GM03348 (cell line): ENCODE results near the gene LAMC3.
"Not testable (repeated sequence)": the region's sequence is repeated elsewhere in the genome, so short reads cannot be mapped to it uniquely, and the experiment has no call there.

Experiments used
- DNase-seq: peaks from one replicate; pipeline ENCODE4 v3.0.0; 2012; ENCODE audit warnings: low spot score

LAMC3 gene

DNA sequence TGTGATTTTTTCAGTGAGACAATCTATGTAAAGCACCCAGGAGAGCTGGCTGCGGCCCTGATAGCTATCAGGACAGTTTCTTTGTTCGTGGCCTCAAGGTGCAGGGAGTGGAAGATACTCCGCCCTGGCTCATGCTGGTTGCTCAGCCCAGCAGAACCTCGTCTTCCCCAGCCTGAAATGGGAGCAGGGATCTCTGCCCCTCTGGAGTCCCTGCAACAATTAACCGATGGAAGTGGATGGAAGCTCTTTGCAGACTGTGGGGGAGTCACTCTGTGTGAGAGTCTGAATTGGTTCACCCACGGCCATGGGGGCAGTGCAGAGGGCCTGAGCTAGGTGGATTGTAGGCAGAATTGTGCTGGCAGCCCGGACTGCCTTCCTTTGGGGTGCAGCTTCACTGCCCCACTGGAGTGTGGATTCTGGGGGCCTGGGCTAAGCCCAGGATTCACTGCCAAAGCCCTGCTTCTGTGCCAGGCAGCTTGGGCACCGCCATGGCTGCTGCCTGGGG is 90.2 kb downstream of the LAMC3 start:
- no peak for DNase-seq

DNA sequence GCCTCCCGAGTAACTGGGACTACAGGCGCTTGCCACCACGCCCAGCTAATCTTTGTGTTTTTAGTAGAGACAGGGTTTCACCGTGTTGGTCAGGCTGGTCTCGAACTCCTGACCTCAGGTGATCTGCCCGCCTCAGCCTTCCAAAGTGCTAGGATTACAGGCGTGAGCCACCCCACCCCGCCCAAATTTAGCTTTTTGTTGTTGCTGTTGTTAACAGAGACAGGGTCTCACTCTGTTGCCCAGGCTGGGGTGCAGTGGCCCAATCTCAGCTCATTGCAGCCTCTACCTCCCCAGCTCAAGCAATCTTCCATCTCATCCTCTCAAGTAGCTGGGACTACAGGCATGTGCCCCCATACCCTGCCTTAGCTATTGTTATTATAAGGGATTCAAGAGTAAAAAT is 90.9 kb downstream of the LAMC3 start:
- not testable (repeated sequence) for DNase-seq

DNA sequence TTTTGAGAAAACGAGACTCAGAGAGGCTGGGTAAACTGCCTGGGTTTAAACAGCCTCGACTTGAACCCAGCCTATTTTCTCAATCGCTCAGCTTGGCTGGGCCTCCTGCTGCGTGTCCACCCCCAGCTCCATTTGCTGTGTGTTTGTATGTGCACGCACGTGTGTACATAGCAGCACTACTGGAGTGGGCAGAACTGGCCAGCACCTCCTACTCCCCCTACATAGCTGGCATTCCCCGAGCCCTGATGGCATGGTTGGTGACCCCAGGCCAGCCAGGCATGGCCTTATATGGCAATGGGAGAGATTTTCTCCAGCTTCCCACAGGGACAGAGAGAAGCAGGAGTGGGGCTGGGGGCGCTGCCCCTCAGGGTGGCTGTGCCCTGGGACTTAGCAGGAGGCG is 91.5 kb downstream of the LAMC3 start:
- DNase-seq = no peak

DNA sequence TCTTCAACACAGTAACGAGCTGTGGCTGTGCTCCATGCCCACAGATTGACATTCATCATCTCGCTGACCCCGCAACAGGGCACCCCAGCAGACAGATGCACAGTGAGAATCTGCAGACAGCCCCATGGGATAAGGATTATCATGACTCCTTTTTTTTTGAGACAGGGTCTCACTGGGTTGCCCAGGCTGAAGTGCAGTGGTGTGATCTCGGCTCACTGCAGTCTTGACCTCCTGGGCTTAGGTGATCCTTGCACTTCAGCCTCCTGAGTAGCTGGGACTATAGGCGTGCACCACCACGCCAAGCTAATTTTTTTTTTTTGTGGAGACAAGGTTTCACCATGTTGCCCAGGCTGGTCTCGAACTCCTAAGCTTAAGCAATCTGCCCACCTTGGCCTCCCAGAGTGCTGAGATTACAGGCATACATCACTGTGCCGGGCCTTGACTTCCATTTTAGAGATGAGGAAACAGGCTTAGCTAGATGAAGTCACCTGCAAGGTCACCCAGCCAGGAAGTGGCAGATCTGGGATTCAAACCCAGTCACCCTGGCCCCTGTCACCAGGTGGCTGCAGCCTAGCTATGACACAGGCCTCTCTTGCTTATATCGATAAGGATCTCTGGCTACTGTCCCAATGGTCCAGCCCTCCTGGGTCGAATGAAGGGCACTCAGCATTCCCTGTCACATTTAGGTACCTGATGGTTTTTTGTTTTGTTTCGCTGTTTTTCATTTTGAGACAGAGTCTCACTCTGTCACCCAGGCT is 92.4 kb downstream of the LAMC3 start:
- DNase-seq = no peak

DNA sequence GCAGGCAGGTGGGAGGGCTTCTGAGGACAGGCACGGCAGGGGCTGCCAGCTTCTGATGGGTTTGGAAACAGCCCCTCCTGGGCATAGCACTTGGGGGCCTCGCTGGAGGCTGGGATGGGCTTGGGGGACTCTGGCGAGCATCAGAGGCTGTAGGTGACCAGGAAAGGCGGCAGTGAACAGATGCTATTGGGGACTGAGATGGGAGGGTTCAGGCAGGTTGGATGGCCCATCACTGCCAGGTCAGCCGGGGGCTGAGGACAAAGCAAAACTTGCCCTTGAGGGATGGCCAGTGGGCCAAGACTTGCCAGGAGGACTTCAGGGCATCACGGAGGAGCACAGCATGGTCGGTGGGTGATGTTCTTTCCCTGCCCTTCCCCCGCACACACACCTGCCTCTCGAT is 94.0 kb downstream of the LAMC3 start:
- DNase-seq = no peak

DNA sequence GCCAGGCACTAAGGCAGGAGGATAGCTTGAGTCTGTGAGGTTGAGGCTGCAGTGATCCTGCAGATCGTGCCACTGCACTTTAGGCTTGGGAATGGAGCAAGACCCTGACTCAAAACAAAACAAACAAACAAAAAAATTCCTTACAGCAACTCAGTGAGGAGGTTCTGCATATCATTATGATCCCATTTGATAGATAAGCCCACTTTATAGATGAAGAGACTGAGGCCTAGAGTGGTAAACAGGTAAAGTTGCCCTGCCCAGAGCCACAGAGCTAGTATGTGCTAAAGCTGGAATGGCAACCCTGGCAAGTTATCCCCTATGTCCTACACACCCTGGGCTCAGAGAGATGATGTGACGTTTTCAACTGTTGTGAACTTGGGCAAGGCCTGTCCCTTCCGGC is 94.6 kb downstream of the LAMC3 start:
- no peak for DNase-seq

DNA sequence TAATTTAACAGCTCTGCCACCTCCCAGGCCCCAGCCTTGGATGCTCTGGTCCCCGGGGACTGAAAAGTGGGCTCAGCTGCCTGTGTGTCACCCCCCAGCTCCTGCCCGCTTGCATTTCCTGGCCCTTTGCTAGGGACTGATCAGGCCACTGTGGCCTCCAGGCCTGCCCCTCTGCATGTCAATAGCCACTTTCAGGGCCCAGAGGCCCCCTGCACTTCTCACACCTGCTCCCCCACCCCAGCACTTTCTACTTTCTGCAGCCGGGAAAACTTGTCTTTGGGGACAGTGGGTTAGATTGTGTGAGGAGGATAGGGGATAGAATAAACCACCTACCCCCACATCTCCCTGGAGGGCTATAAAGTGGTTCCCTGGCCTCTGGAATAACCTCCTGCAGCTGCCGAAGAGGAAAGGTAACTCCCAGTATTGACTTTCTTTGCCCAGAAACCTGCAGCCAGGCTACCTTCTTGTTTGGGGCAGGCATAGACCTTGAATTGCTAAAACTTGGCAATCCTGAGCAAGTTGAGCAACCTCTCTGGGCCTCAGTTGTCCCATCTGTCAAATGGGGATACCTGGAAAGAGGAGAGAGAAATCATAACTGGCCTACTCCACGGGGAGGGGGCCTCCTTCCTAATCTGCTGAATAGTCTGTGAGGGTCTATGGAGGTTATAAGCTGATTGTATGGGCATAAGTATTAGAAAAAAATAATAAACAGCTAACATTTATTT is 95.2 kb downstream of the LAMC3 start:
- no peak for DNase-seq

DNA sequence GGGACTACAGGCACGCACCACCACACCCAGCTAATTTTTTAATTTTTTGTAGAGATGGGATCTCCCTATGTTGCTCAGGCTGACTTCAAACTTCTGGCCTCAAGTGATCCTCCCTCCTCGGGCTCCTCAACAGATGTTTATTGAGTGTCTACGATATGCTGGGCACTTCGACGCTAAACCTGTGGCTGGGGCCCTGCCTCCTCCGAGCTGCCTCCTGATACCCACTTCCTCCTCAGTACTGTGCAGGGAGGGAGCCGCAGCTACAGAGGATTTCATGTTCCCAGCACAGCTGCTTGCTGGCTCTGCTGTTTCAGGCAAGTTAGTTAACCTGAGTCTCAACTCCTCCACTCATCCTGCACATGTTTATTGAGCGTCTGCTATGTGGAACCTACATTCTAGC is 97.0 kb downstream of the LAMC3 start:
- no peak for DNase-seq

DNA sequence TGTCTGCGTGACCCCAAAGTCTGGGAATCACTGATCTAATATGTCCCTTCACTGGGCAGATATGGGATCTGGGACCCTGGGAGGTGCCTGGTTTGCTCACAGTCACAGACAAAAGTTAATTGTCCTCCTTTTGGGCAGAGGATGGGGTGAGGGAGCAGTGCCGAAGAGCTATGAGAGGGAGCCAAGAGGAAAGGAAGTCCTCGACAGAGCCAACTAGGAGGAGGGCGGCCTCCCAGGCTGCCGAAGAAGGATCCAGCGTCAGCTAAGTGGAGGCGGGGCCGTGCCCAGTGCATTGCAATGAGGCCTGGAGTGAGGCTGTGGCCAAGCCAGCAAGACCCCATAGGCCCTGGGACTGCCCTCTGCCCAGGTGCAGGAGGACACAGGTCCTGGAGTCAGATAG is 98.8 kb downstream of the LAMC3 start:
- DNase-seq = no peak

DNA sequence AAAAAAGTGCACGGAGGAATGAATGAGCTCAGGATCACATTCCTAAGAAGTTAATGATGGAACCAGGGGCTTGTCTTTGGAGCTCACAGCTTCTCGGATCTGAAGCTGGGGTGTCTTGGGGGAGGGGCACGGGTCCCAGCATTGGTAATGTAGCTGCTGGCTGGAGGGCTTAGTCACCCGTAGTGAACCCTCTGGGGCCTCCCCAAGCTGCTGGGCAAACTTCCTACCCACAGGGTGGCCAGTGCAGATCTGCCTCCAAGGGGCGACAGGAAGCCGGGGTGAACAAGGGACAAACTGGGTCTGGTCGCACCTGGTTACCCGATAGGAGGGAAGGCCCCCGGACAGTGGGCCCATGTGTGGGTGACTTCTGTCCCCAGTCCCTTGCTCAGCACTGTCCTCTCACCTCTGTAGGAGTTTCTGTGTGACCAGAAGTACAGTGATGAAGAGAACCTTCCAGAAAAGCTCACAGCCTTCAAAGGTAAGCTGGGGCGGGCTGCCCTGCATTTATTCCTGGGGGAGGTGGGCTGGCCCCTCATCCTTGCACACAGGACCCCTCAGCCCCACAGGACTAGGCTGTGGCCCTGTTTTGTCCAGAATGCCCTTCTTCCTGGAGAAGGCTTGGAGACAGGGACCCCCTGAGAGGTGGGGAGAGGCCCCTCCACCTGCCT is 102.3 kb downstream of the LAMC3 start:
- no peak for DNase-seq

DNA sequence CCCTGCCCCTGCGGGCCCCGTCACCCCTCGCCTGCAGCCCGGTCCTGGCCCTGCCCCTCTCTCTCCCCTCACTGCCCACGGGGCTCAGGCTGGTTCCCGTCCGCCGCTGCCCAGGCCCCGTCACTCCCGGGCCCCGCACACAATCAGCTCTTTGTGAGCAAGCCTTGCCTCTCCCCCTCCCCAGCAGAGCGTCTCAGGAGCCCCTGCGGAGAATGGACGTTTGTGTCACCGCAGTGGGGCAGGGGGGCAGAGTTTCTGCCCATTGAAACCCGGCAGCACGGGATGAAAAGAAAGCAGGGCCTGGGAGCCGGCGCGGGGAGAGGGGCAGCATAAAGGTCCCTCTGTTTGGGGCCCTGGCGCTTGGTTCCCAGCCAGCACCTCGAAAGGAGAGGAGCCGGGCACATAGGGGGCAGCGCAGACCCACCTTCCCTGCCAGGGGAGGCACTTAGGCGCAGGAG is 102.9 kb downstream of the LAMC3 start:
- DNase-seq = no peak

DNA sequence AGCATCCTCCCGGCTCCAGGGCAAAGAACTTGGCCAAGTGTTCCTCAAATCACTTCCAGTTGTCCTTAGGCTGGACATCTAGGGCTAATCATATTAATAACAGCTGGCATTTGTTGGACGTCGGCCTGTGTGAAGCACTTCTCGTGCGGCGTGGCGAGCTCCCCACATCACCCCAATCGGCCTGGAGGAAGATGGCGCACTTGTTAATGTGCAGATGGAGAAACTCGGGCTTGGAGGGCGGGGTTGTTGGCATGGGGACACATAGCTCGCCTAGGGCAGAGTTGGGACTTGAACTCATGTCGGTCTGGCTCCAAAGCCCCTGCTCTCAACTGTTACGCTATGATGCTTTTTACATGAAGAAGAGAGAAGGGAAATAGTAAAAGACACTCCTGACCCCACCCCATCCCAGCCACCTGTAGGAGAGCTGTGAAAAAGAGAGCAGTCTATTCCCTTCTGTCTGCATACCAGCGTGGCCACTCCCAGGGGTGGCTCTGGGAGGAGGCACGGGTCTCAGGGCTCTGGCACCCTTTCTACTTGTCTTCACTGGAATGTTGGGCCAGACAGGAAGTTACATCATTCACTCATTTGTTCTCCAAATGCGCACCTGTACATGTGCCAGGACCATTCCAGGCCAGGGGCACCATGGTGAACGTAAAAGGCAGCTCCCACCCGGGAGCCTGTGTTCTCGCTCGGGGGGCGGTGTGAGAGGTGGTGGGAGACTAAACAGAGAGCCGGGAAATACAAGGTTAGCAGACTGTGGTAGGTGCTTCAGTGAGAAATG is 103.6 kb downstream of the LAMC3 start:
- no peak for DNase-seq

DNA sequence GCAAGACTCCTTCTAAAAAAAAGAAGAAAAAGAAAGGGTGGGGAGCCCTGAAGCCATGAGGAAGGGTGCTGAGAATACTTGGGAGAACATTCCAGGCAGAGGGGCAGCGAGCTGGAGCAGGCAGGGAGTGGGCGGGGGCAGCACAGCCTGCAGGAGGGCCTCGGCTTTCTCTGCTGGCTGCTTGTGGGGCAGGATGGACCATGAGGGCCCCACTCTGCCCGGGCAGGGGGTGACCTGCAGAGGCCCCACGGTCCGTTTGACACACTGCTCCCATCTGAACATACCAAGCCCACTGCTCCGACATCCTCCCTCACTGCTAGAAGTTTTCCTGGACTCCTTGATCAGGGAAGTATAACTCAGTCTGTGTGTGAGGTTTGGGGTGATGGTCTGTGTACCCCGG is 104.7 kb downstream of the LAMC3 start:
- no peak for DNase-seq

DNA sequence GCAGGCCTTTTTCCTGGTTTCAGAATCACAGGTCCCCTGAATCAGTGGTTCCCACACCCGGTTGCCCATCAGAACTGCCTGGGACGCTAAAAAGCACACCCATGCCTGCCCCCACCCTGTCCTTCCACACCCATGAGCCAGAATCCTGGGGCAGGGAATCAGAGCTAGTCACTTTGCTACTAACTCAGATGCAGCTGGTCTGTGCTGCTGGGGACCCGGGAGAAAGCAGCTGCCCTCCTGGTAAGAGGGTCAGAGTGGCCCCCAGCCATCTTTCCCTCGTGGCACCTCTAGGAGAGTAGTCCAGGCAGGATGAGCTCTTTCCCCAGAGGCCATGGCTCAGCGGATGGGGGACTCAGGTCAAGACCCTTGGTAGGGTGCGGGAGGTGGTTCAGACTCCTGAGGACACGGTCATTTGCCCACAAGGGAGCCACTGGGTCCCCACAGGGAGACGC is 105.1 kb downstream of the LAMC3 start:
- no peak for DNase-seq

DNA sequence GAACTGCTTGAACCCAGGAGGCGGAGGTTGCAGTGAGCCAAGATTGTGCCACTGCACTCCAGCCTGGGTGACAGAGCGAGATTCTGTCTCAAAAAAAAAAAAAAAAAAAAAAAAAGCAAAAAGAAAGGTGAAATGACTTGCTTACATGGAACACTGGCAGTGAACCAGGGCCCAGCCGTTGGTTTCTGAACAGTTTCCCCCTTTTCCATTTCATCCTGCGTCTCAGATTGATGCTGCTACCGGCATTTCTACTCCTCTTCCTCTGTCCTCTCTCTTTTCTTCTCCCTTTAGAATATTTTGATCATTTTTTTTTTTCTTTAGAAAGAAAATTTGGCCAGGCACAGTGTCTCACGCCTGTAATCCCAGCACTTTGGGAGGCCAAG is 106.4 kb downstream of the LAMC3 start:
- not testable (repeated sequence) for DNase-seq

DNA sequence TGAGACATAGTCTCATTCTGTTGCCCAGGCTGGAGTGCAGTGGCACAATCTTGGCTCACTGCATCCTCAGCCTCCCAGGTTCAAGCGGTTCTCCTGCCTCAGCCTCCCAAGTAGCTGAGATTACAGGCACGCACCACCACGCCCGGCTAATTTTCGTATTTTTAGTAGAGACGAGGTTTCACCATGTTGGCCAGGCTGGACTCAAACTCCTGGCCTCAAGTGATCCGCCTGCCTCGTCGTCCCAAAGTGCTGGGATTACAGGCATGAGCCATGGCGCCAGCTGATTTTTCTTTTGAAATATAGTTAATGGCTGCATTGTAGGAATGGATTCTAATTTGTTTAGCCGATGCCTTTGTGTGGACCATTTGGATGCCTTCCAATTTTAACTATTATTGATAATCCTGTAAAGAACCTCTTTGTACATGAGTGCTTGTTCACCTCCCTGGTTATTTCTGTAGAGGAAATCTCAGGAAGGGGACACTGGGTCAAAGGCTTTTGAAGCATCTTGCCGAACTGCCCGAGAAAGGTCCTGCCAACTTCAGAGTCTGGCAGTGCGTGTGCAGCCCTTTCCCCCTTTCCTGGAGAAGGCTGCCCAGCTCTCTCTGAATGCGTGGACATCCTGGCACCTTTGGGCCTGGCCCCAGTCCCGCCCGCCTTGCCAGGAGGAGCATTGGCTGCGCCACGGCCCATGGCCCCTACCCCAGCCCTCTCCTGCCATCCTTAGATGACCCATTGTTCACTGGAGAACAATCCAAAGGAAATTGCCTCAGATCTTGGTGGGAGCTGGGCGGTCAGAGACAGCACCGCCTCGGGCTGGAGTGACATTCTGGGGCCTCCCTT is 107.5 kb downstream of the LAMC3 start:
- DNase-seq = no peak

DNA sequence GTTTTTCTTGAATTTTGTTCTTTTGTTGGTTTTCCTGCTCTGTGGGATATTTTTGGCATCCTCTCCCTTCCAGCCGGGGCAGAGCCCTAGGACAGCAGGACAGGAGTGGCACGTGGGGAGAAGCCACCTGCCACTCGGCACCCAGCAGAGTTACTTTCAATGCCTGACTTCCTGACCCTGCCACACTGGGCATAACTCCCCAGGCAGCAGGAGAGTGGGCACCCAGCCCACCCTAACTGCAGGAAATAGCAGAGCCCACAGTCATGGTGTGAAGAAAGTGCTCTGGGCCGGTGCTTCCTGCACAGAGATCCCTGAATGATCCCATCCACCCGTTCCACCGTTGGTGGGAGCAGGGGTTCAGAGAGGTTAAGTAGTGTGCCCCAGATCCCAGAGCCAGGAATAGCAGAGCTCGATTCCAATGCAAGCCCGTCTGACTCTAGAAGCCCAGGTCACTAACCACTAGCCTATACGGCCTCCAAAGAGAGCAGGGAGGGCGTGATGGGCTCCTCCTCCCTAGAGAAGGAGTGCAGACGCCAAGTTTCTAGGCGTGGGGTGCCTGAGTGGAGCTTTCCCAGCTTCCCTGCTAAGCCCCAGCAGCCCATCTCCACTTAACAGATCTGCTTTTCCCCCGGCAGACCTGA is 108.3 kb downstream of the LAMC3 start:
- no peak for DNase-seq

DNA sequence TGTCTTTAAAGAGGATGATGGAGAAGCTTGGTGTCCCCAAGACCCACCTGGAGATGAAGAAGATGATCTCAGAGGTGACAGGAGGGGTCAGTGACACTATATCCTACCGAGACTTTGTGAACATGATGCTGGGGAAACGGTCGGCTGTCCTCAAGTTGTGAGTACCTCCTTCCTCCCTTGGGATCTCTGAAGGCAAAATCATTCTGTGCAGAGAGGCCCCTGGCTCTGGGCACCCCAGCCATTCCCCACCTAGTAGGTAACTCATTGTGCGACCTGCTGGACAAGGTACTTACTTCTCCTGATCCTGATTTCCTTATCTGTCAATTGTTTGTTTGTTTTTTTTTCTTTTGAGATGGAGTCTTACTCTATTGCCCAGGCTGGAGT is 108.8 kb downstream of the LAMC3 start:
- DNase-seq = no peak

DNA sequence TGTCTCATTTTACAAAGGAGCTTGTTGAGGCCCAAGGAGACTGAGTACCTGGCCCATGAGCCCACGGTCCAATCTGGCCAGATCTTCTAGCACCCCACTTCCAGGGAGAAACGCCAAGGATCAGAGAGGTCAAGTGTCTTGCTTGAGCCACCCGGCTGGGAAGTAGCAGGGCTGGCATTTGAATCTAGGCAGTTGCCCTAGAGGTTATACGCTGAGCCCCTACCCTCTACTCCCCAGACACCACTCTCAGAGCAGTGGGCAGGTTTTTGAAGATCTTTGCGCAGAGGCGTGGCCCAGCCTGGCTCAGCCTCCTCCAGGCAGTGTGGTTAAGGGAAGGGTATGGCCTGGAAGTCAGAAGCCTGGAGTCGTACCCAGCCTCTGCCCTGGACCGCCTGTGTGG is 110.6 kb downstream of the LAMC3 start:
- DNase-seq = no peak

DNA sequence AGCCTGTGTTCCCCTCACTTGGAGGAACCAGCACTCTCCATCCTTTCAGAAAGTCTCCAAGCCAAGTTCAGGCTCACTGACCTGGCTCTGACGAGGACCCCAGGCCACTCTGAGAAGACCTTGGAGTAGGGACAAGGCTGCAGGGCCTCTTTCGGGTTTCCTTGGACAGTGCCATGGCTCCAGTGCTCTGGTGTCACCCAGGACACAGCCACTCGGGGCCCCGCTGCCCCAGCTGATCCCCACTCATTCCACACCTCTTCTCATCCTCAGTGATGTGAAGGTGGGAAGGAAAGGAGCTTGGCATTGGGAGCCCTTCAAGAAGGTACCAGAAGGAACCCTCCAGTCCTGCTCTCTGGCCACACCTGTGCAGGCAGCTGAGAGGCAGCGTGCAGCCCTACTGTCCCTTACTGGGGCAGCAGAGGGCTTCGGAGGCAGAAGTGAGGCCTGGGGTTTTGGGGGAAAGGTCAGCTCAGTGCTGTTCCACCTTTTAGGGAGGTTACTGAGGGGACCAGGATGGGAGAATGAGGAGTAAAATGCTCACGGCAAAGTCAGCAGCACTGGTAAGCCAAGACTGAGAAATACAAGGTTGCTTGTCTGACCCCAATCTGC is 111.8 kb downstream of the LAMC3 start:
- no peak for DNase-seq
